NB4 (cell line): ENCODE data around the gene TMBIM6.

Experiments
- DNase-seq: peaks from one replicate; pipeline ENCODE4 v3.0.0; 2010; ENCODE audit warnings: low read depth
- H3K4me3 ChIP-seq: one replicate; pipeline ENCODE4 v1.5.1; 2011; ENCODE audit warnings: mild to moderate bottlenecking, low read depth, low read length, moderate library complexity
- MAX ChIP-seq: IDR thresholded peaks from 2 replicates; pipeline ENCODE4 v1.6.1; 2011; ENCODE audit warnings: low read depth, low read length
- MYC ChIP-seq: IDR thresholded peaks from 2 replicates; pipeline ENCODE4 v1.6.1; 2011; ENCODE audit warnings: low read depth, low read length
- POLR2A ChIP-seq: IDR thresholded peaks from 2 replicates; pipeline ENCODE4 v1.6.1; 2011; ENCODE audit warnings: mild to moderate bottlenecking; ENCODE audit not compliant: insufficient read length; ENCODE audit errors: extremely low read depth
- TF ChIP-seq, protein P1 (sequence below): IDR thresholded peaks from one replicate; pipeline ENCODE4 v1.5.1; 2012; ENCODE audit warnings: low read depth, low read length

Gene TMBIM6

GRCh38 chr12:49803693-49804450, 62.5 kb downstream of the TMBIM6 start:
- TF ChIP-seq MAX, result no peak
- no peak for TF ChIP-seq MYC
- TF ChIP-seq POLR2A, result no peak
- TF ChIP-seq, protein P1, sequence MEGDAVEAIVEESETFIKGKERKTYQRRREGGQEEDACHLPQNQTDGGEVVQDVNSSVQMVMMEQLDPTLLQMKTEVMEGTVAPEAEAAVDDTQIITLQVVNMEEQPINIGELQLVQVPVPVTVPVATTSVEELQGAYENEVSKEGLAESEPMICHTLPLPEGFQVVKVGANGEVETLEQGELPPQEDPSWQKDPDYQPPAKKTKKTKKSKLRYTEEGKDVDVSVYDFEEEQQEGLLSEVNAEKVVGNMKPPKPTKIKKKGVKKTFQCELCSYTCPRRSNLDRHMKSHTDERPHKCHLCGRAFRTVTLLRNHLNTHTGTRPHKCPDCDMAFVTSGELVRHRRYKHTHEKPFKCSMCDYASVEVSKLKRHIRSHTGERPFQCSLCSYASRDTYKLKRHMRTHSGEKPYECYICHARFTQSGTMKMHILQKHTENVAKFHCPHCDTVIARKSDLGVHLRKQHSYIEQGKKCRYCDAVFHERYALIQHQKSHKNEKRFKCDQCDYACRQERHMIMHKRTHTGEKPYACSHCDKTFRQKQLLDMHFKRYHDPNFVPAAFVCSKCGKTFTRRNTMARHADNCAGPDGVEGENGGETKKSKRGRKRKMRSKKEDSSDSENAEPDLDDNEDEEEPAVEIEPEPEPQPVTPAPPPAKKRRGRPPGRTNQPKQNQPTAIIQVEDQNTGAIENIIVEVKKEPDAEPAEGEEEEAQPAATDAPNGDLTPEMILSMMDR, result no peak
- DNase-seq, result no peak
- H3K4me3 ChIP-seq, result no peak overlapping the region

- no peak for TF ChIP-seq MAX
- TF ChIP-seq MYC, result no peak
- TF ChIP-seq, protein P1, result no peak
- TF ChIP-seq POLR2A, result no peak
- DNase-seq, result no peak
- no peak overlapping the region for H3K4me3 ChIP-seq
Observed at GRCh38 chr12:49804821-49805220, 63.5 kb downstream of the TMBIM6 start.

DNA sequence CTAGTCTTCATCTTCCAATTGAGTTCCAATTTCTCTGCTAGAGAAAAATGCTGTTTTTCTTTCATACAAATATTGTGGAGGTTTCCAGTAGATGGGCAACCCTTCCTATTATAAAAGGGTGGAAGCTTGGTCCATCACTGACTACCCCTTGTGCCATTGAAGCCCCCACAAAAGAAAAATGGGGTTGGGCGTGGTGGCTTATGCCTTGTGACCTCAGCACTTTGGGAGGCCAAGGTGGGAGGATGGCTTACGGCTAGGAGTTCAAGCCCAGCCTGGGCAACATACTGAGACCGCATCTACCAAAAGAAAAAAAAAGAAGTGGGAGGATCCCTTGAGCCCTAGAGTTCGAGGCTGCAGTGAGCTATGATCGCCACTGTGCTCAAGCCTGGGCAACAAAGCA, 64.1 kb downstream of the TMBIM6 start:
- TF ChIP-seq, protein P1, result no peak
- TF ChIP-seq POLR2A, result no peak
- TF ChIP-seq MYC, result no peak
- TF ChIP-seq MAX, result no peak
- H3K4me3 ChIP-seq, result no peak overlapping the region
- no peak for DNase-seq

DNA sequence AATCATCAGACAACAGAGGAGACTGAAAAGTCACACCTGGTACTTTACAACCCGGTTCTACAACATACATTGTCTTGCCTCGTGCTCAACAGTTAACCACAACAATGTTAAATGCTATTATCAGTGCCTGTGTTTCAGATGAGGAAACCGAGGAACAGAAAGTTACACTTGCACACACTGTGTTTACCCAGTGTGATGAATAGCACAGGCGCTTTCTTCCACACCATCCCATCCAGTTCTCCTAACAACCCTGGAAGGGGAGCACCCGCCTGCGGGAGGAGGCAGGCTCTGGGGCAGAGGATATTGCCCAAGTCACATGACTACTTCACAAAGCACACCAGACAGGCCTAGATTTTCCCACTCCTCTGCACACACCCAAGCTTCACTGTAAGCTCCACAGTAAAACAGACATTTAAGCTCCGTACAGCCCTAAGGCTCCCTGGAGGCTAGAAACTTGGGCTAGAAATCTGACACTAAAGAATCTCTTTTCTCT, 65.0 kb downstream of the TMBIM6 start:
- no peak overlapping the region for H3K4me3 ChIP-seq
- no peak for TF ChIP-seq MAX
- TF ChIP-seq, protein P1, result no peak
- no peak for TF ChIP-seq POLR2A
- no peak for TF ChIP-seq MYC

DNA sequence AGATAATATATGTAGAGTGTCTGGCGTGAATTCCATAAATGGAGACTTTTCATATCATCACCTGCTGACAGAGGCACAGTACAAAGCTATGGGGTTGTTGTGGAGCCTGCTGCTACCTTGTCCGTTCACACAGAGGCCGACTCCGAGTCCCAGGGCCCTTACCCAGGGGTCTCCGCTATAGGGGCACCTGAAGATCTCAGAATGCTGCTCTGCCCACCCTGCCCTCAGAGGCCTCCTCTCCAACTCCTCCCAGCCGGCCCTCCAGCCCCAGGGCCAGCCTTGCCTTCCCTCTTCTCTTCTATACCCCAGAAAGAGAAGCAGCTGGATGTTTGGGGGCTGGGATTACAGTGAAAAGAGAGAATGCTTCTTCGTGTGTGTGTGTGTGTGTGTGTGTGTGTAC, 65.5 kb downstream of the TMBIM6 start:
- TF ChIP-seq MYC, result no peak
- TF ChIP-seq POLR2A, result no peak
- TF ChIP-seq, protein P1, result no peak
- no peak for TF ChIP-seq MAX
- no peak overlapping the region for H3K4me3 ChIP-seq
- no peak for DNase-seq

More for the DNA sequence above, 65.0 kb downstream of the TMBIM6 start:
- no peak for DNase-seq
